Lung (tissue), 16 donors: ENCODE data around the gene CPED1. TPM values are rescaled to one million over a fixed set of nuclear protein-coding genes. Genes with fewer than 3 reads are reported as not detected.

ENCODE experiments used
- ATAC-seq: fragments of 200-7000 bp; cut with Tn5 transposase; one replicate; pipeline ENCODE4 v1.9.1; 2020; ENCODE audit warnings: moderate number of reproducible peaks; ENCODE audit not compliant: insufficient read depth, low FRiP score
- DNase-seq, 3 donors: peaks; one replicate each; pipeline ENCODE4 v3.0.0-alpha.2; 2013 to 2017
- H3K27ac ChIP-seq, 2 donors: one replicate each; pipeline ENCODE4 v1.5.1; 2013; ENCODE audit warnings: mild to moderate bottlenecking in 2 of 2, moderate library complexity in 2 of 2, control low read depth in 1 of 2, inconsistent platforms in 1 of 2, low read depth in 1 of 2, low read length in 1 of 2
- H3K27me3 ChIP-seq, 3 donors: one replicate each; pipeline ENCODE4 v1.5.1; 2013; ENCODE audit warnings: low read length in 2 of 3; ENCODE audit not compliant: control insufficient read depth in 3 of 3, insufficient read depth in 3 of 3
- H3K36me3 ChIP-seq, 4 donors: one replicate each; pipeline ENCODE4 v1.5.1; 2013; ENCODE audit warnings: low read length in 4 of 4, mild to moderate bottlenecking in 1 of 4, moderate library complexity in 1 of 4; ENCODE audit not compliant: control insufficient read depth in 4 of 4, insufficient read depth in 4 of 4
- H3K4me1 ChIP-seq, 5 donors: one replicate each; pipeline ENCODE4 v1.5.1; 2013; ENCODE audit warnings: low read length in 5 of 5, mild to moderate bottlenecking in 2 of 5, moderate library complexity in 1 of 5; ENCODE audit not compliant: control insufficient read depth in 5 of 5, insufficient read depth in 5 of 5
- H3K4me3 ChIP-seq: one replicate; pipeline ENCODE4 v1.5.1; 2013; ENCODE audit warnings: mild to moderate bottlenecking, control low read depth, moderate library complexity
- H3K9ac ChIP-seq, 2 donors: one replicate each; pipeline ENCODE4 v1.5.1; 2013; ENCODE audit warnings: low read length in 2 of 2, control low read depth in 1 of 2; ENCODE audit not compliant: insufficient read depth in 1 of 2
- H3K9me3 ChIP-seq, 4 donors: one replicate each; pipeline ENCODE4 v1.5.1; 2013; ENCODE audit warnings: low read length in 3 of 4, mild to moderate bottlenecking in 1 of 4, moderate library complexity in 1 of 4; ENCODE audit not compliant: control insufficient read depth in 4 of 4, insufficient read depth in 3 of 4
- whole genome bisulfite sequencing, 2 donors: extraction: QIAGEN DNeasy Blood & Tissue Kit; methylation state at CpG; one replicate each; pipeline ENCODE4 v1.1.7; 2013; 5-methylcytosine and 5-hydroxymethylcytosine counted together
- long read RNA-seq, 5 donors: transcript quantifications; one replicate each; lab custom pipeline, GENCODE V29; 2026
- polyA plus RNA-seq, 2 donors: library from polyadenylated mRNA; stranded (reverse); fragments of 200-250 nt; gene quantifications; one replicate each; pipeline ENCODE4 v1.2.1, GENCODE V29; 2013
- total RNA-seq, 2 donors: library from RNA; depleted of rRNA in 1 of 2; stranded (reverse); fragments of >200 nt in 1 of 2; gene quantifications; one replicate each; pipeline ENCODE4 v1.2.1, GENCODE V29; 2014 to 2021
- TF ChIP-seq, protein P1 (sequence below): IDR thresholded peaks from 2 replicates; pipeline ENCODE4 v1.5.1; 2012; ENCODE audit warnings: mild to moderate bottlenecking; ENCODE audit errors: control extremely low read depth, extremely low read depth
- donor health status: control.
- donor health status: control.
- donor health status: Bipolar disorder and iron deficiency.
- donor health status: healthy.
- donor health status: DM: yes; HTN: yes; CAD: no.

The CPED1 gene
- total RNA-seq (10 to 100 TPM; 12.6 to 32.3 TPM), polyA plus RNA-seq (1 to 10 TPM; 1.8 to 2.2 TPM)
- long read RNA-seq, donor 1, full-length matches to known transcripts = 2 of 2 reads
- long read RNA-seq, donor 1, partial matches to known transcripts = 0 of 2 reads
- long read RNA-seq, donor 1, other reads (novel, unspliced or antisense) = 0 of 2 reads
- long read RNA-seq, donor 2 = 0 reads
- long read RNA-seq, donor 3, partial matches to known transcripts = 0 of 1 reads
- long read RNA-seq, donor 3, other reads (novel, unspliced or antisense) = 0 of 1 reads
- long read RNA-seq, donor 4 = 0 reads
- long read RNA-seq, donor 5 = 0 reads

- H3K27me3 ChIP-seq = no peaks in the 10 kb centered on the region
- H3K9ac ChIP-seq = peak within 1 kb of the TSS; percentile 6 to 96
- peak within 1 kb of the TSS; percentile 30 for H3K4me3 ChIP-seq
- no peaks in the 10 kb centered on the region for H3K36me3 ChIP-seq
- ATAC-seq = peak; percentile 86
- peak within 1 kb of the TSS; percentile 82 to 86 for H3K27ac ChIP-seq
- peak; percentile 88 to 92 (median 88) for DNase-seq
- peaks cover 0 to 50% (median 5%) of the 10 kb centered on the region in 5 donors for H3K4me1 ChIP-seq
- peaks cover 0 to 2% (median 0%) of the 10 kb centered on the region in 4 donors for H3K9me3 ChIP-seq
- WGBS, 2 donors = 0 to 2% methylated on average over 27 of the region's 27 CpGs
- TF ChIP-seq, protein P1, sequence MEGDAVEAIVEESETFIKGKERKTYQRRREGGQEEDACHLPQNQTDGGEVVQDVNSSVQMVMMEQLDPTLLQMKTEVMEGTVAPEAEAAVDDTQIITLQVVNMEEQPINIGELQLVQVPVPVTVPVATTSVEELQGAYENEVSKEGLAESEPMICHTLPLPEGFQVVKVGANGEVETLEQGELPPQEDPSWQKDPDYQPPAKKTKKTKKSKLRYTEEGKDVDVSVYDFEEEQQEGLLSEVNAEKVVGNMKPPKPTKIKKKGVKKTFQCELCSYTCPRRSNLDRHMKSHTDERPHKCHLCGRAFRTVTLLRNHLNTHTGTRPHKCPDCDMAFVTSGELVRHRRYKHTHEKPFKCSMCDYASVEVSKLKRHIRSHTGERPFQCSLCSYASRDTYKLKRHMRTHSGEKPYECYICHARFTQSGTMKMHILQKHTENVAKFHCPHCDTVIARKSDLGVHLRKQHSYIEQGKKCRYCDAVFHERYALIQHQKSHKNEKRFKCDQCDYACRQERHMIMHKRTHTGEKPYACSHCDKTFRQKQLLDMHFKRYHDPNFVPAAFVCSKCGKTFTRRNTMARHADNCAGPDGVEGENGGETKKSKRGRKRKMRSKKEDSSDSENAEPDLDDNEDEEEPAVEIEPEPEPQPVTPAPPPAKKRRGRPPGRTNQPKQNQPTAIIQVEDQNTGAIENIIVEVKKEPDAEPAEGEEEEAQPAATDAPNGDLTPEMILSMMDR = no peak
Observed at GRCh38 chr7:120988591-120989256, at the start of gene CPED1. TSS of gene CPED1 (plus strand) at chr7:120988711. CDS start at chr7:120989622, 911 bp downstream.

- no peak overlapping the region for H3K27ac ChIP-seq
- TF ChIP-seq, protein P1 = no peak
- no peaks in the 10 kb centered on the region for H3K4me1 ChIP-seq
- no peak for ATAC-seq
- WGBS, 2 donors = 97% methylated on average over 3 of the region's 3 CpGs
- no peaks in the 10 kb centered on the region for H3K36me3 ChIP-seq
- no peak overlapping the region for H3K9ac ChIP-seq
- H3K4me3 ChIP-seq = no peak overlapping the region
- no peaks in the 10 kb centered on the region for H3K9me3 ChIP-seq
- no peak for DNase-seq
- no peaks in the 10 kb centered on the region for H3K27me3 ChIP-seq
Observed at GRCh38 chr7:120939345-120939744, 49.2 kb upstream of the CPED1 start.

DNA sequence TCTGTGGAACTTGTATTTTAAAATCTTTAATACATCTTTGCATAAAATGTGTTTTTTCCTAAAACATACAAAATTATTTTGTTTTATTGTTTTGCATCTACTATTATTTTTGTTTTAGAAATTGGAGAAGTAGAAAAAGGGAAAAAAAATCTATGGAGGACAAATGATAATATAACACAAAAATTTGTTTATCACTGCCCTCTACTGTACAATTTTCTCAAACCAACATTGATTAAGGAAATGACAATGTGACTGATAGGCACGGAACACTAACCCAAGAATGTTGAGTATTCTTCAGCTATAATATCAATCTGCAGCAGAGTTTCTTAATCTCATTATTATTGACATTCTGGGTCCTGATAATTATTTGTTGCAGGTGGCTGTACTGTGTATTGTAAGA is 47.4 kb upstream of the CPED1 start:
- H3K9ac ChIP-seq = no peak overlapping the region
- no peak for ATAC-seq
- DNase-seq = peak in 2 of 3 donors; percentile 36 to 37
- H3K9me3 ChIP-seq = no peaks in the 10 kb centered on the region
- H3K36me3 ChIP-seq = no peaks in the 10 kb centered on the region
- TF ChIP-seq, protein P1 = no peak
- 8 to 14% methylated on average over 1 of the region's 1 CpG for WGBS, 2 donors
- H3K27me3 ChIP-seq = no peaks in the 10 kb centered on the region
- no peaks in the 10 kb centered on the region for H3K4me1 ChIP-seq
- no peak overlapping the region for H3K27ac ChIP-seq
- no peak overlapping the region for H3K4me3 ChIP-seq
